Retina (tissue), 1 donor: ENCODE results near the gene DUS2.
"Not testable (repeated sequence)": the region's sequence is repeated elsewhere in the genome, so short reads cannot be mapped to it uniquely, and the experiment has no call there.

Source experiments
- DNase-seq: peaks from one replicate; pipeline ENCODE4 v3.0.0-alpha.2; 2016

DUS2 gene

DNA sequence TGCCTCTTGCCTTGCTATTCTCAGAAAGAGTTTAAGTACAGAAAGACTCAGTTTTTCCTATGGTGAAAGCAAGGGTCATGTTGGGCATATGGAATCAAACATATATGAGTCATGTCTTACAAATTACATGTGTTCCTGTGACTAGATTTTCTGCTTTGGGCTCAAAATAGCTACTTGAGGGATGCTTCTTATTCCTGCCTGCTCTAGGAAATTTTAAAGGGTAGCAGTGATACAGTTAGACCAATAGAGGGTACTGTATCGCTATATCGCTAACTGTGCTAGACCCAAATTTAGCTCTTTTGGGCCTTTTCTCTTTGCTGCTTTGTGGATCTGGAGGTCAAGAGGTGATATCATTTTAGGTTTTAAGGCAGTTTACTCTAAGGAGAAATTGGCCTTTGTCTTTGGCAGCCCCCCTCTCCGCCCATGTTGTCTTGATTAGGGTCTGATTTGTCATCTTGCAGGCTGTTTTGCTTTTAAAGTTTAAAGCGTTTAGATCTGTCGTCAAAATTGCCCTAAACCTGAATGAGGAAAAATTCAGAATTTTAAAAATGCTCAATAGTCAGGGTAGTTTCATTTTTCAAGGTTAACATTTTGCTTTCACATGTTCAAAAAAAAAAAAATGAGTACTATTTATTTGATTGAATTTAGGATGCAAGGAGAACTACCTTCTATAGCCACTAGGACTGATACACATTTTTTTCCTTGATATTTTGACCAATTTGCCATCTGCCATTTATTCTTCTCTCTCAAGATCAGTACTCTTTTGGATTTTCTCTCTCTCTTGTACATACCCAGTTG lies 70.9 kb downstream of the DUS2 start:
- DNase-seq: no peak

DNA sequence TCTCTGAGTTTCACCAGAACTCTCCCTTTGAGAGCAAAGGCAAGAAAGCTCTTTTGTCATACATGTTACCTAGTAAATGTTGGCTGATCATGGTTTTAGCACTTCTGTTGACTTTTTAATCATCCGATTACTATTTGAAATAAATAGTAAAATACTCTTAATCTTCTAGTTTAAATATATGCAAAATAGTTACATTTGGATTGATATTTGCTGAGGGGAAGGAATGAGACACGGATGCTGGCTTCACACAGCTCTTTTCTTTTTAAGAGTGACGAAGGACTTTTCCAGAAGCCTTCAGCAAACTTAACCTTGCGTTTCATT lies 71.5 kb downstream of the DUS2 start:
- DNase-seq: no peak

DNA sequence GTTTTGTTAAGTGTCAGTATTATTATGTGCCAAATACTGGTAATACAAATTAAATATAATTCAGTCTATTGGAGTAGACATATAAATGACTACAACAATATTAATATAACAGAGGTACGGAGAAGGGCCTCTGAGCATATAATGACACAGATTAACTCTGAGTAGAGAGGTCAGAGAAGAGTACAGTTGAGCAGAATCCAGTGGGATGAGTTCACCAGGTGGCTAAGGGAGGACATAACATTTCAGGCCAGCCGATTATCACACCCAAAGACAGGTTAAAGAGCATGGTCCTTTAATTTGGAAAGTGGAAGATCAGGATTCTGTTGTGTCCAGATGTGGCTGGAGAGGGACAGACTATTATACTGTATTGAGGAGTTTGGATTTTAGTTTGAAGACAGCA lies 73.4 kb downstream of the DUS2 start:
- no peak for DNase-seq

GRCh38 chr16:68097088-68097487 lies 74.0 kb downstream of the DUS2 start:
- no peak for DNase-seq

DNA sequence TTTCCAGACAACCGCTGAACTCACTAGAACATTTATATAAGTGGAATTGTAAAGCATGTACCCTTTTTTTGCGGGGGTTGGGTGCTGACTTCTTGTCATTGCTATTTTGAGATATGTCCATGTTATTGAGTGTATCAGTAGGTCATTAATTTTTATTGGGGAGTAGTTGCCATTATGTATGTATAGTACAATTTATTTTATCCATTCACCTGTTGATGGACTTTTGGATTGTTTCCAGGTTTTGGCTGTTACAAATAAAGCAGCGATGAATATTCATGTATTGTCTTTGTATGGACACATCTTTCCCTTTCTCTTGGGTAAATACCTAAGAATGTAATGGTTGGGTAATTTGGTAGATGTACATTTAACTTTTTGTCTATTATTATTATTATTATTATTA lies 74.8 kb downstream of the DUS2 start:
- no peak for DNase-seq

GRCh38 chr16:68100488-68100887 lies 77.4 kb downstream of the DUS2 start:
- DNase-seq: no peak

- DNase-seq: no peak
Observed at GRCh38 chr16:68105611-68106010, 82.5 kb downstream of the DUS2 start.

GRCh38 chr16:68107230-68107928 lies 84.3 kb downstream of the DUS2 start:
- DNase-seq: not testable (repeated sequence)

- not testable (repeated sequence) for DNase-seq
Observed at GRCh38 chr16:68109156-68109555, 86.1 kb downstream of the DUS2 start.

DNA sequence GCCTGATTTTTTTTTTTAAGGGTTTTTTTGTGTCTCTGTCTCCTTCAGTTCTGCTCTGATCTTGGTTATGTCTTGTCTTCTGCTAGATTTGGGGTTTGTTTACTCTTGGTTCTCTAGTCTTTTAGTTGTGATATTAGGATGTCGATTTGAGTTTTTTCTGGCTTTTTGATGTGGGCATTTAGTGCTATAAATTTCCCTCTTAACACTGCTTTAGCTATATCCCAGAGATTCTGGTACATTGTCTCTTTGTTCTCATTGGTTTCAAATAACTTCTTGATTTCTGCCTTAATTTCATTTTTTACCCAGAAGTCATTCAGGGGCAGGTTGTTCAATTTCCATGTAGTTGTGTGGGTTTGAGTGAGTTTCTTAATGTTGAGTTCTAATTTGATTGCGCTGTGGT lies 87.5 kb downstream of the DUS2 start:
- DNase-seq: not testable (repeated sequence)

GRCh38 chr16:68111379-68111778 lies 88.3 kb downstream of the DUS2 start:
- DNase-seq: no peak

DNA sequence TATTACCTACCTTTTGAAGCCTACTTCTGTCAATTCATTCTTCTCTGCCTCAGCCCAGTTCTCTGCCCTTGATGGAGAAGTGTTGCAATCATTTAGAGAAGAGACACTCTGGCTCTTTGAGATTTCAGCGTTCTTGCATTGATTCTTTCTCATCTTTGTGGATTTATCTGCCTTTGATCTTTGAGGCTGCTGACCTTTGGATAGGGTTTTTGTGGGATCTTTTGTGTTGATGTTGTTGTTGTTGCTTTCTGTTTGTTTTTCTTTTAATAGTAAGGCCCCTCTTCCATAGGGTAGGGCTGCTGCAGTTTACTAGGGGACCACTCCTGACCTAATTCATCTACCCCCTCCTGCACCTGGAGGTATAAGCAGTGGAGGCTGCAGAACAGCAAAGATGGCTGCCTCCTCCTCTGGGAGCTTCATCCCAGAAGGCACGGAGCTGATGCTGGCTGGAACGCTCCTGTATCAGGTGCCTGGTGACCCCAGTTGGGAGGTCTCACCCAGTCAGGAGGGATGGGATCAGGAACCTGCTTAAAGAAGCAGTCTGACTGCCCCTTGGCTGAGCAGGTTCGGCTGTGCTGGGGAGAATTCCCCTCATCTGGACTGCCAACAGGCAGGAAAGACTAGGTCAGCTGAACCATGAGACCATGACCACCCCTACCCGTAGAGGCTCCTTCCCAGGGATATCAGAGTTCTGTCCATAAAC lies 90.1 kb downstream of the DUS2 start:
- DNase-seq: no peak

- no peak for DNase-seq
Observed at GRCh38 chr16:68113765-68114240, 90.7 kb downstream of the DUS2 start.

- DNase-seq: not testable (repeated sequence)
Observed at GRCh38 chr16:68114939-68115338, 91.9 kb downstream of the DUS2 start.

GRCh38 chr16:68115851-68116250 lies 92.8 kb downstream of the DUS2 start:
- no peak for DNase-seq

GRCh38 chr16:68116256-68116867 lies 93.3 kb downstream of the DUS2 start:
- no peak for DNase-seq

GRCh38 chr16:68117884-68118283 lies 94.8 kb downstream of the DUS2 start:
- no peak for DNase-seq

DNA sequence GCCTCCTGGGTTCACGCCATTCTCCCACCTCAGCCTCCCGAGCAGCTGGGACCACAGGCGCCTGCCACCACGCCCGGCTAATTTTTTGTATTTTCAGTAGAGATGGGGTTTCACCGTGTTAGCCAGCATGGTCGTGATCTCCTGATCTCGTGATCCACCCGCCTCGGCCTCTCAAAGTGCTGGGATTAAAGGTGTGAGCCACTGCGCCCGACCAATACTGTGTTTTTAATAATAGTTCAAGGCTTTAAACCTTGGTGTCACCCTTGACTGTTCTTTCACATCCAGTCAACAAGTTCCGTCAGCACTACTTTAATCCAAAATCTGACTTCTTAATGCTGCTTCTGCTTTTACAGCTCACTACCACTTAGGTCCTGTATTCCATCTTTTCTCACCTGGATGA lies 95.9 kb downstream of the DUS2 start:
- DNase-seq: not testable (repeated sequence)

DNA sequence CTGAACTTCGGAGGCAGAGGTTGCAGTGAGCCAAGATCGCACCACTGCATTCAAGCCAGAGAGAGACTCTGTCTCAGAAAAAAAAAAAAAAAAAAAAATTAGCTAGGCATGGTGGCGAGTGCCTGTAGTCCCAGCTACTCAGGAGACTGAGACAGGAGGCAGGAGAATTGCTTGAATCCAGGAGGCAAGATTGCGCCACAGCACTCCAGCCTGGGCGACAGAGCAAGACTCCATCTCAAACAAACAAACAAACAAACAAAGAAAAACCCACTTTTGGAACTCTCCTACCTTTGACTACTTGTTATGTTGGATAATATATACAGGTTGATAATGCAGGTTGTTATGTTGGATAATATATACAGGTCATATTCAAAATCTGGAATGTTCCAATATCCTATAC lies 97.4 kb downstream of the DUS2 start:
- DNase-seq: not testable (repeated sequence)

DNA sequence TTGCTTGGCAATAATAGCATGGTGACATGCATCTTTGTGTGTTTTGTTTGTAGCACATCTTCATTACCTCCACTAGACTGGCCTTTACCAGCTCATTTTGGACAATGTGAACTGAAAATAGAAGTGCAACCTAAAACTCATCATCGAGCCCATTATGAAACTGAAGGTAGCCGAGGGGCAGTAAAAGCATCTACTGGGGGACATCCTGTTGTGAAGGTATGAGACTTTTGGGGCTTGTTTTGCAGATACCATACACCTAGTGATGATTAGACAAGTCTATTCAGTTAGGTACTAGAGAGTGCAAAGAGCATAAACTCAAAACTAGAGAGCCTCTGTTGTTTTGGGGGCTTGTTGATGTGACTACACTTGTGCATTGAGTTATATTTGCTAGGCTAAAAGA lies 103.3 kb downstream of the DUS2 start:
- no peak for DNase-seq

DNA sequence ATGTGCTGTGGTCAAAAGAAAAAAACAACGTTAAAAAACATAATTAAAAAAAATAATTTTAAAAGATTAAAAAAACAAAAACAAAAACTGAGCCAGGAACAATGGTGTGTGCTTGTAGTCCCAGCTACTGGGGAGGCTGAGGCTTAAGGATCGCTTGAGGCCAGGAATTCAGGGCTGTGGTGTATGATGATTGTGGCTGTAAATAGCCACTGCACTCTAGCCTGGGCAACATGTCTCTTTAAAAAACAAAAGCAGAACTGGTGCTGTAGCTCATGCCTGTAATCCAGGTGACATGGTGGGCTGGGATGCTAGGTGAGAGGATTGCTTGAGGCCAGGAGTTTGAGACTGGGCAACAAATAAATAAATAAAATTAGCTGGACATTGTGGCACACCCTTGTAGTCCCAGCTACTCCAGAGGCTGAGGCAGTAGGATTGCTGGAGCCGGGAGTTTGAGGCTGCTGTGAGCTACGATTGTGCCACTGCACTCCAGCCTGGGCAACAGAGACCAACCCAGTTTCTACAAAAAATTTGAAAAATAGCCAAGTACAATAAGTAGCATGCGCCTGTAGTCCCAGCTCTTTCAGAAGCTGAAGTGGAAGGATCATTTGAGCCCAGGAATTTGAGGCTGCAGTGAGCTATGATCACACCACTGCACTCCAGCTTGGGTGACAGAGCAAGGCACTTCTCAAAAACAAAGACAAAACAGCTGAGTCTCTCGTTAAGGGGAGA lies 105.7 kb downstream of the DUS2 start:
- no peak for DNase-seq
